Neutrophil (primary cell): ENCODE results near the gene DYNC2LI1.

Source experiments
- H3K27ac ChIP-seq: fragments of 200-600 bp; sonication (generic); 2 replicates; pipeline ENCODE4 v1.5.1; 2016; ENCODE audit warnings: mild to moderate bottlenecking, moderate library complexity
- H3K27me3 ChIP-seq: fragments of 200-600 bp; sonication (generic); 2 replicates; pipeline ENCODE4 v1.6.0; 2016; ENCODE audit warnings: mild to moderate bottlenecking
- H3K36me3 ChIP-seq: fragments of 200-600 bp; sonication (generic); 2 replicates; pipeline ENCODE4 v1.5.1; 2017
- H3K4me1 ChIP-seq, 2 experiments: fragments of 200-600 bp in 1 of 2; sonication (generic) in 1 of 2; 1 replicate in 1 of 2; 2 replicates in 1 of 2; pipeline versions ENCODE4 v1.5.1 to v1.6.1; 2013 to 2016; ENCODE audit warnings: low read depth in 1 of 2, low read length in 1 of 2, mild to moderate bottlenecking in 1 of 2, moderate library complexity in 1 of 2; ENCODE audit not compliant: control insufficient read depth in 1 of 2, insufficient read depth in 1 of 2
- H3K4me3 ChIP-seq, 2 experiments: fragments of 200-600 bp in 1 of 2; sonication (generic) in 1 of 2; 1 replicate in 1 of 2; 2 replicates in 1 of 2; pipeline ENCODE4 v1.5.1; 2013 to 2016; ENCODE audit warnings: low read depth in 1 of 2, low read length in 1 of 2, mild to moderate bottlenecking in 1 of 2, moderate library complexity in 1 of 2
- H3K9me3 ChIP-seq: fragments of 200-600 bp; sonication (generic); 2 replicates; pipeline ENCODE4 v1.5.1; 2016
- CTCF ChIP-seq: fragments of 200-600 bp; sonication (generic); IDR thresholded peaks from 2 replicates; pipeline ENCODE4 v1.5.1; 2016; ENCODE audit warnings: antibody characterized with exemption

Gene DYNC2LI1

GRCh38 chr2:43738257-43738656 is 35.6 kb upstream of the DYNC2LI1 start:
- H3K4me1 ChIP-seq: no peaks in the 10 kb centered on the region
- peaks cover 59% of the 10 kb centered on the region for H3K27me3 ChIP-seq
- no peaks in the 10 kb centered on the region for H3K36me3 ChIP-seq
- H3K9me3 ChIP-seq: no peaks in the 10 kb centered on the region
- H3K4me3 ChIP-seq: no peak overlapping the region
- TF ChIP-seq CTCF: no peak
- H3K27ac ChIP-seq: no peak overlapping the region

- Histone ChIP-seq H3K4me1 (no peaks in the 10 kb centered on the region), H3K36me3 (no peaks in the 10 kb centered on the region), H3K4me3 (no peak overlapping the region), H3K27me3 (peaks cover 22% of the 10 kb centered on the region), H3K27ac (no peak overlapping the region), H3K9me3 (no peaks in the 10 kb centered on the region)
- no peak for TF ChIP-seq CTCF
These were observed 30.1 kb upstream of the DYNC2LI1 start for GRCh38 chr2:43743706-43744105.

GRCh38 chr2:43745457-43745856 is 28.4 kb upstream of the DYNC2LI1 start:
- Histone ChIP-seq H3K9me3 (no peaks in the 10 kb centered on the region), H3K4me3 (no peak overlapping the region), H3K36me3 (no peaks in the 10 kb centered on the region), H3K27me3 (peaks cover 5% of the 10 kb centered on the region), H3K27ac (no peak overlapping the region), H3K4me1 (no peaks in the 10 kb centered on the region)
- TF ChIP-seq CTCF: no peak

- TF ChIP-seq CTCF: no peak
- H3K9me3 ChIP-seq: no peaks in the 10 kb centered on the region
- no peak overlapping the region for H3K27ac ChIP-seq
These were observed 25.5 kb upstream of the DYNC2LI1 start for GRCh38 chr2:43748333-43748732.

GRCh38 chr2:43749583-43749982 is 24.3 kb upstream of the DYNC2LI1 start:
- H3K27ac ChIP-seq: no peak overlapping the region
- H3K27me3 ChIP-seq: no peaks in the 10 kb centered on the region
- no peaks in the 10 kb centered on the region for H3K36me3 ChIP-seq
- H3K4me1 ChIP-seq: no peaks in the 10 kb centered on the region
- H3K9me3 ChIP-seq: no peaks in the 10 kb centered on the region
- no peak for TF ChIP-seq CTCF
- no peak overlapping the region for H3K4me3 ChIP-seq

More at GRCh38 chr2:43748333-43748732, 25.5 kb upstream of the DYNC2LI1 start:
- Histone ChIP-seq H3K36me3 (no peaks in the 10 kb centered on the region), H3K27me3 (no peaks in the 10 kb centered on the region), H3K4me1 (no peaks in the 10 kb centered on the region), H3K4me3 (no peak overlapping the region)

- Histone ChIP-seq H3K4me3 (no peak overlapping the region), H3K36me3 (no peaks in the 10 kb centered on the region), H3K4me1 (no peaks in the 10 kb centered on the region), H3K9me3 (no peaks in the 10 kb centered on the region), H3K27ac (no peak overlapping the region), H3K27me3 (peaks cover 3% of the 10 kb centered on the region)
- no peak for TF ChIP-seq CTCF
These were observed 22.3 kb upstream of the DYNC2LI1 start for GRCh38 chr2:43751476-43751990.
